Loucy (cell line): Measurements from ENCODE around the gene EYA3.

Experiments used
- CTCF ChIP-seq: fragments of 200-600 bp; sonication (generic); conservative IDR thresholded peaks from 2 replicates; pipeline ENCODE4 v1.5.1; 2014; ENCODE audit warnings: mild to moderate bottlenecking, antibody characterized with exemption, low read length
- EZH2phosphoT487 ChIP-seq: fragments of 200-600 bp; IDR thresholded peaks from 2 replicates; pipeline ENCODE4 v1.6.1; 2018; ENCODE audit warnings: antibody characterized with exemption, mild to moderate bottlenecking, moderate library complexity, borderline replicate concordance

- TF ChIP-seq CTCF, result no peak
- no peak for TF ChIP-seq EZH2phosphoT487
Measured at GRCh38 chr1:28071813-28072212, 16.6 kb downstream of the EYA3 start.
